Measurements from ENCODE around the gene CNOT11. TPM values are rescaled to one million over a fixed set of nuclear protein-coding genes. Genes with fewer than 3 reads are reported as not detected.
A peak's percentile ranks its signal among the peaks of the same experiment; 100 is the strongest.

CNOT11 gene
- total and polyA plus RNA-seq, 2 of the 13 experiments (the other 11 are each of a cell fraction or from before 2014, with no cell fraction given): 114 to 209 TPM

GRCh38 chr2:101308432-101309210 lies 55.9 kb downstream of the CNOT11 start, which contains the start of gene RNF149 (continued):
- TF ChIP-seq ZZZ3 (CRISPR knock-in tag; IDR thresholded peaks at IDR 0.05; ENCODE audit: borderline replicate concordance): 0 out of 2 replicates have a peak, but pooled peaks have one; percentile 91
- 0 out of 2 replicates have a peak, but pooled peaks have one; percentile 49 for TF ChIP-seq ZNF841 (CRISPR knock-in tag; IDR thresholded peaks at IDR 0.05; ENCODE audit: borderline replicate concordance)
- TF ChIP-seq NPAS2 (CRISPR knock-in tag; IDR thresholded peaks at IDR 0.05; ENCODE audit: borderline replicate concordance): no peak
- no peak for TF ChIP-seq RORA (CRISPR knock-in tag; IDR thresholded peaks at IDR 0.05)
- TF ChIP-seq STAT6 (CRISPR knock-in tag; IDR thresholded peaks at IDR 0.05; ENCODE audit: borderline replicate concordance): peak; percentile 89; the same call in 1 of the 2 replicates
- peak; percentile 97 for TF ChIP-seq ZMYM3 (CRISPR knock-in tag; IDR thresholded peaks at IDR 0.05)
- peak; percentile 97 for TF ChIP-seq KDM2A (CRISPR knock-in tag; IDR thresholded peaks at IDR 0.05; ENCODE audit: borderline replicate concordance, low read depth)
- TF ChIP-seq FOXK2 (IDR thresholded peaks at IDR 0.05): no peak
- peak; percentile 66; the same call in 1 of the 2 replicates for TF ChIP-seq SIN3A (IDR thresholded peaks at IDR 0.05; ENCODE audit: borderline replicate concordance, low read depth, low read length)
- no peak for TF ChIP-seq TCF7 (IDR thresholded peaks at IDR 0.05; ENCODE audit: low read depth)
- TF ChIP-seq ZBTB3 (CRISPR knock-in tag; IDR thresholded peaks at IDR 0.05; ENCODE audit: borderline replicate concordance, low read depth): peak; percentile 90
- TF ChIP-seq SP4 (CRISPR knock-in tag; IDR thresholded peaks at IDR 0.05): peak; percentile 93
- TF ChIP-seq STAT5B (CRISPR knock-in tag; IDR thresholded peaks at IDR 0.05): no peak
- peak; percentile 91 for TF ChIP-seq SMYD3 (CRISPR knock-in tag; IDR thresholded peaks at IDR 0.05)
- TF ChIP-seq ZUFSP (CRISPR knock-in tag; IDR thresholded peaks at IDR 0.05; ENCODE audit: borderline replicate concordance): no peak
- no peak for TF ChIP-seq CBX2 (IDR thresholded peaks at IDR 0.05; ENCODE audit: low read depth, low read length)
- TF ChIP-seq CBX2 (CRISPR knock-in tag; IDR thresholded peaks at IDR 0.05; ENCODE audit: low read depth): no peak; the same call in 1 of the 2 replicates
- TF ChIP-seq ZBTB2 (CRISPR knock-in tag; IDR thresholded peaks at IDR 0.05; ENCODE audit: low read depth): peak; percentile 94
- peak; percentile 98 for TF ChIP-seq ZNF772 (CRISPR knock-in tag; IDR thresholded peaks at IDR 0.05)

Measured in HepG2 (cell line).